B cell (primary cell): ENCODE data around the gene PLAAT4. TPM values are rescaled to one million over a fixed set of nuclear protein-coding genes. Genes with fewer than 3 reads are reported as not detected.
A peak's percentile ranks its signal among the peaks of the same experiment; 100 is the strongest.

Experiments used
- ATAC-seq: fragments of 200-7000 bp; cut with Tn5 transposase; one replicate; pipeline ENCODE4 v1.10.0; 2021; ENCODE audit warnings: low read depth, mild to moderate bottlenecking, moderate number of reproducible peaks, moderate library complexity
- CTCF ChIA-PET: fragments of 350-600 bp; sonication (Branson Sonifier 250); formaldehyde crosslinking; loops from one replicate; lab custom pipeline; 2021; ENCODE audit warnings: antibody characterized with exemption, inconsistent platforms; lab: Charles Lee
- POLR2A ChIA-PET: fragments of 350-600 bp; sonication (Branson Sonifier 250); formaldehyde crosslinking; loops from one replicate; lab custom pipeline; 2021; ENCODE audit warnings: antibody characterized with exemption; lab: Charles Lee
- DNase-seq: peaks from one replicate; pipeline ENCODE4 v3.0.0; 2013
- H2AFZ ChIP-seq: 2 replicates; pipeline ENCODE4 v1.6.1; 2012; ENCODE audit warnings: mild to moderate bottlenecking, low read depth, low read length; ENCODE audit not compliant: insufficient read depth, poor library complexity, severe bottlenecking
- H3K27ac ChIP-seq, 2 donors: 1 replicate in 1 of 2; 2 replicates in 1 of 2; pipeline ENCODE4 v1.5.1; 2012 to 2013; ENCODE audit warnings: low read length in 2 of 2, mild to moderate bottlenecking in 2 of 2, moderate library complexity in 1 of 2
- H3K27me3 ChIP-seq, 4 experiments: fragments of 200-600 bp in 1 of 4; sonication (generic) in 1 of 4; replicated peaks in 1 of 4; 1 replicate in 2 of 4; 2 replicates in 2 of 4; pipeline versions ENCODE4 v1.6.1 to v1.7.0; 2013 to 2016; ENCODE audit warnings: low read length in 3 of 4, mild to moderate bottlenecking in 2 of 4, mixed read lengths in 1 of 4, moderate library complexity in 1 of 4; ENCODE audit not compliant: insufficient read depth in 4 of 4, control insufficient read depth in 3 of 4; ENCODE audit errors: control extremely low read depth in 1 of 4
- H3K36me3 ChIP-seq, 2 experiments: replicated peaks in 1 of 2; 1 replicate in 1 of 2; 2 replicates in 1 of 2; pipeline versions ENCODE4 v1.6.1 to v1.7.1; 2013; ENCODE audit warnings: low read length in 1 of 2; ENCODE audit not compliant: insufficient read depth in 2 of 2, control insufficient read depth in 1 of 2; ENCODE audit errors: control extremely low read depth in 1 of 2, extremely low read depth in 1 of 2
- H3K4me1 ChIP-seq, 2 donors: fragments of 200-600 bp in 1 of 2; sonication (generic) in 1 of 2; 1 replicate in 1 of 2; 2 replicates in 1 of 2; pipeline versions ENCODE4 v1.5.1 to v1.6.1; 2013 to 2017; ENCODE audit warnings: low read length in 2 of 2; ENCODE audit not compliant: control insufficient read depth in 2 of 2, insufficient read depth in 2 of 2
- H3K4me2 ChIP-seq: replicated peaks from 2 replicates; pipeline ENCODE3; 2012; ENCODE audit warnings: mild to moderate bottlenecking, low read depth, low read length; ENCODE audit not compliant: poor library complexity, severe bottlenecking
- H3K4me3 ChIP-seq, 5 experiments: fragments of 200-600 bp in 1 of 5; sonication (generic) in 1 of 5; 1 replicate in 3 of 5; 2 replicates in 2 of 5; pipeline versions ENCODE4 v1.5.1 to v1.7.0; 2011 to 2016; ENCODE audit warnings: low read length in 4 of 5, mild to moderate bottlenecking in 4 of 5, low read depth in 2 of 5, control low read depth in 1 of 5, moderate library complexity in 1 of 5; ENCODE audit not compliant: insufficient read depth in 1 of 5; ENCODE audit errors: control extremely low read depth in 1 of 5, extremely low read depth in 1 of 5
- H3K79me2 ChIP-seq: fragments of 200-600 bp; sonication (generic); one replicate; pipeline ENCODE4 v1.6.0; 2016; ENCODE audit warnings: low read length; ENCODE audit not compliant: control insufficient read depth, insufficient read depth
- H3K9ac ChIP-seq: fragments of 200-600 bp; sonication (generic); 2 replicates; pipeline ENCODE4 v1.6.1; 2017; ENCODE audit warnings: mild to moderate bottlenecking, low read length, moderate library complexity
- H3K9me3 ChIP-seq, 3 donors: one replicate each; pipeline versions ENCODE4 v1.6.1 to v1.7.1; 2013; ENCODE audit warnings: low read length in 2 of 3; ENCODE audit not compliant: control insufficient read depth in 2 of 3, insufficient read depth in 1 of 3; ENCODE audit errors: control extremely low read depth in 1 of 3
- H4K20me1 ChIP-seq: 2 replicates; pipeline ENCODE4 v1.6.0; 2012; ENCODE audit warnings: mild to moderate bottlenecking, low read length; ENCODE audit not compliant: insufficient read depth, control insufficient read depth, poor library complexity, severe bottlenecking
- H3K27ac Mint-ChIP-seq: one replicate; pipeline ENCODE4 v1.8.0; 2021; ENCODE audit warnings: mixed read lengths
- H3K27me3 Mint-ChIP-seq: one replicate; pipeline ENCODE4 v1.8.0; 2021; ENCODE audit warnings: mixed read lengths
- H3K4me1 Mint-ChIP-seq: one replicate; pipeline ENCODE4 v1.8.0; 2021; ENCODE audit warnings: mixed read lengths
- H3K4me3 Mint-ChIP-seq: one replicate; pipeline ENCODE4 v1.8.0; 2021; ENCODE audit warnings: mixed read lengths
- H3K9me3 Mint-ChIP-seq: one replicate; pipeline ENCODE4 v1.8.0; 2022; ENCODE audit warnings: mixed read lengths; ENCODE audit not compliant: insufficient read depth
- CTCF ChIP-seq: fragments of 200-600 bp; IDR thresholded peaks from one replicate; pipeline ENCODE4 v1.8.0; 2022; ENCODE audit warnings: antibody characterized with exemption, mild to moderate bottlenecking
- EZH2 ChIP-seq: IDR thresholded peaks from 2 replicates; pipeline ENCODE4 v1.6.1; 2012; ENCODE audit warnings: borderline replicate concordance, low read depth, mild to moderate bottlenecking, moderate library complexity, low read length; ENCODE audit not compliant: insufficient read depth, poor library complexity, severe bottlenecking
- WGBS: methylation state at CpG from one replicate; pipeline ENCODE4 v1.1.5; 2013; ENCODE audit warnings: missing lambda C conversion rate; ENCODE audit not compliant: insufficient coverage; 5-methylcytosine and 5-hydroxymethylcytosine counted together
- intact Hi-C: fragments of 100-400 bp; cut with micrococcal nuclease; formaldehyde crosslinking; loops from one replicate; pipeline ENCODE4 v1.10.0; 2022
- polyA plus RNA-seq: library from polyadenylated mRNA; depleted of rRNA; stranded (reverse); fragments of >200 nt; gene quantifications from 2 replicates; pipeline ENCODE4 v1.2.3, GENCODE V29; 2012
- total RNA-seq, 2 donors: library from RNA; stranded (reverse); fragments of 120-200 nt in 1 of 2; gene quantifications; 1 replicate in 1 of 2; 2 replicates in 1 of 2; pipeline versions ENCODE4 v1.2.3 to v1.2.4, GENCODE V29; 2013 to 2022

PLAAT4 gene
- total and polyA plus RNA-seq, 2 donors (not counting 1 experiment from before 2014, with no cell fraction given), result 13.1 to 35.0 TPM

GRCh38 chr11:63573881-63574855 lies 37.6 kb downstream of the PLAAT4 start:
- intact Hi-C loops, result loop anchor here (5.0 kb wide), 1 partner anchor 38 kb away; the partner anchor contains the start of gene PLAAT3
- DNase-seq, result peak; percentile 55
- Histone ChIP-seq H3K9ac (peak overlapping the region; percentile 35), H2AFZ (peak overlapping the region; percentile 68), H3K4me1 (peaks cover 20 to 32% of the 10 kb centered on the region in 2 donors), H3K4me3 (peak overlapping the region in 4 of 5 experiments; percentile 18 to 54 (median 40)), H3K79me2 (no peaks in the 10 kb centered on the region), H3K27me3 (no peaks in the 10 kb centered on the region), H3K36me3 (no peaks in the 10 kb centered on the region), H3K27ac (no peak overlapping the region), H3K9me3 (no peaks in the 10 kb centered on the region), H3K4me2 (peak overlapping the region; percentile 63), H4K20me1 (no peaks in the 10 kb centered on the region)
- WGBS, result 42% methylated on average over 12 of the region's 15 CpGs
- peaks cover 22% of the 10 kb centered on the region for H3K4me1 Mint-ChIP-seq
- H3K27ac Mint-ChIP-seq, result peak overlapping the region; percentile 41
- H3K9me3 Mint-ChIP-seq, result no peaks in the 10 kb centered on the region
- ATAC-seq, result peak; percentile 5
- POLR2A ChIA-PET, result no interaction called here
- peaks cover 3% of the 10 kb centered on the region for H3K27me3 Mint-ChIP-seq
- CTCF ChIA-PET, result no interaction called here
- no peak for TF ChIP-seq CTCF
- no peak for TF ChIP-seq EZH2
- peak overlapping the region; percentile 83 for H3K4me3 Mint-ChIP-seq
